ENCODE data around the gene TNNI3K. TPM values are rescaled to one million over a fixed set of nuclear protein-coding genes. Genes with fewer than 3 reads are reported as not detected.

The TNNI3K gene
- total RNA-seq, 1 experiment from 2014 or later: not detected

- Histone ChIP-seq H4K8ac (replicated peaks; ENCODE audit: insufficient read length, low read depth, low read length) (no peak overlapping the region), H4K5ac (ENCODE audit: insufficient read length, low read depth, low read length) (no peak overlapping the region), H2BK120ac (ENCODE audit: low read depth, low read length, poor library complexity, severe bottlenecking) (no peak overlapping the region), H3K23me2 (ENCODE audit: insufficient read length, low read depth, low read length, poor library complexity, severe bottlenecking) (no peaks in the 10 kb centered on the region), H2BK20ac (ENCODE audit: low read depth, low read length, poor library complexity, severe bottlenecking) (no peak overlapping the region), H3K27ac (ENCODE audit: insufficient read length, low read depth, low read length) (no peak overlapping the region), H3K4me1 (ENCODE audit: insufficient read depth, low read length) (no peaks in the 10 kb centered on the region), H2AFZ (ENCODE audit: low read length) (no peak overlapping the region), H3K79me1 (ENCODE audit: insufficient read depth, low read depth, low read length, poor library complexity, severe bottlenecking) (no peaks in the 10 kb centered on the region), H4K20me1 (ENCODE audit: control insufficient read depth, insufficient read depth, insufficient read length) (no peaks in the 10 kb centered on the region), H3K9ac (ENCODE audit: extremely low read depth, insufficient read length, low read length) (no peak overlapping the region), H3K23ac (ENCODE audit: insufficient read length, low read depth, low read length) (no peak overlapping the region), H2BK5ac (ENCODE audit: insufficient read length, low read length) (no peak overlapping the region), H2BK12ac (ENCODE audit: insufficient read length, low read depth, low read length) (no peak overlapping the region), H4K91ac (ENCODE audit: insufficient read length, low read depth, low read length) (no peak overlapping the region), H3K4me2 (ENCODE audit: insufficient read depth, insufficient read length, low read length) (no peak overlapping the region), H3K14ac (ENCODE audit: insufficient read depth, low read length) (no peak overlapping the region), H3K56ac (ENCODE audit: insufficient read length, low read depth, low read length) (no peak overlapping the region), H3K18ac (ENCODE audit: insufficient read length, low read depth, low read length) (no peak overlapping the region), H3K79me2 (ENCODE audit: insufficient read depth, low read length) (no peaks in the 10 kb centered on the region), H3K4ac (ENCODE audit: low read depth, low read length) (no peak overlapping the region), H2AK5ac (ENCODE audit: insufficient read length, low read length) (no peak overlapping the region), H3K27me3 (ENCODE audit: insufficient read depth, low read length) (no peaks in the 10 kb centered on the region), H3T11ph (ENCODE audit: low read length) (no peak overlapping the region), H2BK15ac (ENCODE audit: low read depth, low read length) (no peak overlapping the region), H3K9me3 (ENCODE audit: control insufficient read depth, low read depth, low read length) (no peaks in the 10 kb centered on the region)
- no CpG with 5 or more reads among the region's 2 CpGs for WGBS (ENCODE audit: extremely low coverage, insufficient read length, low lambda C conversion rate)
- TF ChIP-seq CTCF (conservative IDR thresholded peaks at IDR 0.05): no peak
- no peak for DNase-seq
- H3K27ac Mint-ChIP-seq: no peak overlapping the region
- H3K9me3 Mint-ChIP-seq: no peaks in the 10 kb centered on the region
- no peak overlapping the region for H3K4me3 Mint-ChIP-seq
- no peaks in the 10 kb centered on the region for H3K36me3 Mint-ChIP-seq (ENCODE audit: insufficient read depth in 1 of 3, low read depth in 3 of 3)
- peaks cover 5 to 6% of the 10 kb centered on the region in 2 experiments; a peak in 1 of 4 replicates for H3K4me1 Mint-ChIP-seq
- H3K27me3 Mint-ChIP-seq (ENCODE audit: low read depth): no peaks in the 10 kb centered on the region
Measured at GRCh38 chr1:74578101-74578500, 342.9 kb downstream of the TNNI3K start.
